Parathyroid adenoma (tissue), 2 donors: ENCODE data around the gene EHD1.
A peak's percentile ranks its signal among the peaks of the same experiment; 100 is the strongest.

Experiments
- H2AFZ ChIP-seq: fragments of 300-600 bp; sonication (generic); one replicate; pipeline ENCODE4 v1.7.0; 2017; ENCODE audit warnings: antibody characterized with exemption, mild to moderate bottlenecking
- H3K27ac ChIP-seq: fragments of 300-600 bp; sonication (generic); one replicate; pipeline ENCODE4 v1.7.0; 2017
- H3K27me3 ChIP-seq: fragments of 300-600 bp; sonication (generic); one replicate; pipeline ENCODE4 v1.7.0; 2017; ENCODE audit warnings: low read length; ENCODE audit not compliant: control insufficient read depth, insufficient read depth
- H3K36me3 ChIP-seq: fragments of 300-600 bp; sonication (generic); one replicate; pipeline ENCODE4 v1.7.0; 2017; ENCODE audit warnings: low read length; ENCODE audit not compliant: control insufficient read depth, insufficient read depth
- H3K4me1 ChIP-seq: fragments of 300-600 bp; sonication (generic); one replicate; pipeline ENCODE4 v1.7.0; 2017; ENCODE audit warnings: control low read depth
- H3K4me2 ChIP-seq: fragments of 300-600 bp; sonication (generic); one replicate; pipeline ENCODE4 v1.7.0; 2017; ENCODE audit warnings: low read length
- H3K4me3 ChIP-seq: fragments of 300-600 bp; sonication (generic); one replicate; pipeline ENCODE4 v1.7.0; 2017; ENCODE audit warnings: low read depth, low read length
- H3K79me2 ChIP-seq: fragments of 300-600 bp; sonication (generic); one replicate; pipeline ENCODE4 v1.7.0; 2017; ENCODE audit warnings: control low read depth
- H3K9ac ChIP-seq: fragments of 300-600 bp; sonication (generic); one replicate; pipeline ENCODE4 v1.7.0; 2017; ENCODE audit warnings: mild to moderate bottlenecking
- H3K9me3 ChIP-seq: fragments of 300-600 bp; sonication (generic); one replicate; pipeline ENCODE4 v1.7.0; 2017; ENCODE audit warnings: low read length; ENCODE audit not compliant: control insufficient read depth
- CTCF ChIP-seq: fragments of 300-600 bp; sonication (generic); IDR thresholded peaks from one replicate; pipeline ENCODE4 v1.7.0; 2017; ENCODE audit warnings: antibody characterized with exemption, mild to moderate bottlenecking
- donor health status: primary hyperparathyroidism.

EHD1 gene

GRCh38 chr11:64896448-64897022 is 18.1 kb upstream of the EHD1 start:
- no peaks in the 10 kb centered on the region for H3K27me3 ChIP-seq
- H3K4me2 ChIP-seq: no peak overlapping the region
- H3K9me3 ChIP-seq: no peaks in the 10 kb centered on the region
- H3K4me1 ChIP-seq: no peaks in the 10 kb centered on the region
- H3K4me3 ChIP-seq: no peak overlapping the region
- no peak overlapping the region for H3K27ac ChIP-seq
- H3K9ac ChIP-seq: no peak overlapping the region
- no peak overlapping the region for H2AFZ ChIP-seq
- H3K36me3 ChIP-seq: no peaks in the 10 kb centered on the region
- H3K79me2 ChIP-seq: no peaks in the 10 kb centered on the region
- no peak for TF ChIP-seq CTCF

- no peaks in the 10 kb centered on the region for H3K36me3 ChIP-seq
- H3K4me3 ChIP-seq: no peak overlapping the region
- H2AFZ ChIP-seq: no peak overlapping the region
- no peak for TF ChIP-seq CTCF
- no peak overlapping the region for H3K4me2 ChIP-seq
- H3K27ac ChIP-seq: no peak overlapping the region
- no peaks in the 10 kb centered on the region for H3K4me1 ChIP-seq
- H3K9me3 ChIP-seq: no peaks in the 10 kb centered on the region
- no peaks in the 10 kb centered on the region for H3K27me3 ChIP-seq
- no peaks in the 10 kb centered on the region for H3K79me2 ChIP-seq
- H3K9ac ChIP-seq: no peak overlapping the region
These were observed 16.5 kb upstream of the EHD1 start for GRCh38 chr11:64894812-64895452.

GRCh38 chr11:64894070-64894811 is 15.8 kb upstream of the EHD1 start:
- Histone ChIP-seq H3K9me3 (no peaks in the 10 kb centered on the region), H3K9ac (no peak overlapping the region), H2AFZ (no peak overlapping the region), H3K27me3 (no peaks in the 10 kb centered on the region), H3K79me2 (no peaks in the 10 kb centered on the region), H3K4me1 (no peaks in the 10 kb centered on the region), H3K4me2 (no peak overlapping the region), H3K4me3 (no peak overlapping the region), H3K36me3 (no peaks in the 10 kb centered on the region), H3K27ac (no peak overlapping the region)
- TF ChIP-seq CTCF: peak; percentile 81

- H3K79me2 ChIP-seq: no peaks in the 10 kb centered on the region
- no peaks in the 10 kb centered on the region for H3K27me3 ChIP-seq
- TF ChIP-seq CTCF: no peak
- H3K4me2 ChIP-seq: no peak overlapping the region
- H3K36me3 ChIP-seq: no peaks in the 10 kb centered on the region
- H3K4me3 ChIP-seq: no peak overlapping the region
- no peak overlapping the region for H3K27ac ChIP-seq
- no peak overlapping the region for H2AFZ ChIP-seq
- no peak overlapping the region for H3K9ac ChIP-seq
- no peaks in the 10 kb centered on the region for H3K4me1 ChIP-seq
- H3K9me3 ChIP-seq: no peaks in the 10 kb centered on the region
These were observed 15.0 kb upstream of the EHD1 start for GRCh38 chr11:64893194-64894069.
